ENCODE results near the gene USP22.

The USP22 gene

DNA sequence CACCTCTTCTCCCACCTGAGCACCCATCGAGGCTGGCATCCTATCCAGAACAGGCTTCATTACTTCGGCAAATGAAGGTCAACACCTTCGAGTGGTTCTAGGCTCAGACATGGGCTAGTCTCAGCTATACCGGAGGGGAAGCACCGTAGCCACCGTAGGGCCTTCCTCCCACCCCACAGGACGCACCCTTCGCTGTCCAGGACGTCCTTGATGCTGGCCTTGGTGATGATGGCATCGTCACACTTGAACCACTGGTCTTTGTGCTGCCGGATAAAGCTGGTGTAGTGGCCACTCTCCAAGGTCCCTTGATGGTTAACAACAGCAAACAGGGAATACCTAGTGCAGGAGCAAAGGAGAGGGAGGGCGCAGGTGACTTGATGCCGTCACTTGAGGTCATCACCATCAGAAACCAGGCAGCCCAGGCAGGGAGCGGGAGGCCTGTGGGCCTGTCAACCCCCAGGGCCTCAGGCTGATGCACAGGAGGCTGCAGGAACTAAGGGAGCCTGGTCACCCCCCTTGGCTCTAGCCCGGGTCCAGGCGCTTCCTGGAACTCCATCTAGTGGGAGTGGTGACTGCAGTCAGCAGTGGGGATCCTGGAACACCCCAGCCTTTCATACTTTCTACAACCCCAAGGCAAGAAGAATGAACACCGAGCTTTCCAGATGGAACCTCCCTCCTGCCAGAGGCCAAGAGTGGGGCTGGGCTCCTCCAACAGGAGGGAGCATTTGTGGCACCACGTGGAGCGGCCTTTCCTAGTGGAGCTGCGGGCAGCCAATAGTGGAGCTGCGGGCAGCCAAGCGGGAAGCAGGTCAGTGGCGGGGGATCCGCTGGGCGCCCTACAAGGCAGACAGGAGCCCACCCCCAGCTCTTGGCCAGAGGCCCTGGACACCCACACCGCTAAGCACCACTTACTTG lies 38.5 kb downstream of the USP22 start:
- no peaks in the 10 kb centered on the region for H3K4me1 ChIP-seq (ENCODE audit: insufficient read depth, poor library complexity, severe bottlenecking)
- no peak for DNase-seq (ENCODE audit: low spot score)
- H3K9me3 ChIP-seq (ENCODE audit: severe bottlenecking): no peaks in the 10 kb centered on the region
- no peak overlapping the region for H3K4me3 ChIP-seq (ENCODE audit: severe bottlenecking)
- no peak overlapping the region for H3K27ac ChIP-seq (ENCODE audit: poor library complexity, severe bottlenecking)
- peaks cover 87% of the 10 kb centered on the region for H3K36me3 ChIP-seq (ENCODE audit: low read depth)
- TF ChIP-seq CTCF (IDR thresholded peaks at IDR 0.05; ENCODE audit: poor library complexity, severe bottlenecking): no peak
- no peak for ATAC-seq (ENCODE audit: low read depth)
- no peaks in the 10 kb centered on the region for H3K27me3 ChIP-seq (ENCODE audit: insufficient read depth, poor library complexity, severe bottlenecking)

DNA sequence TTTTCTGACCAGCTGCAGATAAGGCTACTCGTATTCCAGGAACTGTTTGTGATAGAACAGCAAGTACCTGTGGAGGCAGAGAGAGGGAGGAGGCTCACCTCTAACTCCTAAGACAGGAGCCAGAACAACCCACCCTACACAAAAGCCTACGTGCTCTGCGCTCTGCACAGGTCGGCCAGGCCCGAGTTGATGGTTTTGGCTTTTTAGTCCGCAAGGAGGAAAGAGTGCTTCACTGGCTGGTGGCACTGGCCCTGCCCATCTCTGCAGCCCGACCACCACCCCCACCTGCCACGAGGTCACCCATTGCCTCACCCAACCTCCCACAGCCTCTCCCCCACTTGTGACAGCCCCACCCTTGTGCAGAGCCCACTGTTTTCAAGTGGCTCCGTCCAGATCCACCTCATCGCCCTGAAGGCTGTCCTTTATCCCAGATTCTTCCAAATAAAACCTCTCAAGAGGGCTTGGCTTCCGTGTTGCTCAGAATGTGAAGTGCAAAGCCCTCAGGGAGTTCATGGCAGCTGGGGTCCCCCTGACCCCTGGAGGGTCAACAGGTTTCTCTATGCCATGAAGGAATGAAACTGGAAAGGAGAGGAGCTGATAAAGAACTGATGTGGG lies 39.7 kb downstream of the USP22 start:
- Histone ChIP-seq H3K9me3 (ENCODE audit: severe bottlenecking) (no peaks in the 10 kb centered on the region), H3K36me3 (ENCODE audit: low read depth) (peaks cover 77% of the 10 kb centered on the region), H3K4me1 (ENCODE audit: insufficient read depth, poor library complexity, severe bottlenecking) (no peaks in the 10 kb centered on the region), H3K4me3 (ENCODE audit: severe bottlenecking) (no peak overlapping the region), H3K27me3 (ENCODE audit: insufficient read depth, poor library complexity, severe bottlenecking) (no peaks in the 10 kb centered on the region), H3K27ac (ENCODE audit: poor library complexity, severe bottlenecking) (no peak overlapping the region)
- DNase-seq (ENCODE audit: low spot score): no peak
- no peak for TF ChIP-seq CTCF (IDR thresholded peaks at IDR 0.05; ENCODE audit: poor library complexity, severe bottlenecking)
- ATAC-seq (ENCODE audit: low read depth): no peak

- Histone ChIP-seq H3K36me3 (ENCODE audit: low read depth) (peaks cover 71% of the 10 kb centered on the region), H3K27me3 (ENCODE audit: insufficient read depth, poor library complexity, severe bottlenecking) (no peaks in the 10 kb centered on the region)
These were observed 40.4 kb downstream of the USP22 start for GRCh38 chr17:21002309-21003006.

GRCh38 chr17:21001813-21002221 lies 41.0 kb downstream of the USP22 start:
- H3K36me3 ChIP-seq (ENCODE audit: low read depth): peaks cover 64% of the 10 kb centered on the region
- no peaks in the 10 kb centered on the region for H3K4me1 ChIP-seq (ENCODE audit: insufficient read depth, poor library complexity, severe bottlenecking)
- H3K4me3 ChIP-seq (ENCODE audit: severe bottlenecking): no peak overlapping the region
- no peak overlapping the region for H3K27ac ChIP-seq (ENCODE audit: poor library complexity, severe bottlenecking)
- H3K27me3 ChIP-seq (ENCODE audit: insufficient read depth, poor library complexity, severe bottlenecking): no peaks in the 10 kb centered on the region
- no peak for DNase-seq (ENCODE audit: low spot score)
- no peaks in the 10 kb centered on the region for H3K9me3 ChIP-seq (ENCODE audit: severe bottlenecking)
- TF ChIP-seq CTCF (IDR thresholded peaks at IDR 0.05; ENCODE audit: poor library complexity, severe bottlenecking): no peak
- no peak for ATAC-seq (ENCODE audit: low read depth)

More at GRCh38 chr17:21002309-21003006, 40.4 kb downstream of the USP22 start:
- no peak for ATAC-seq (ENCODE audit: low read depth)
- H3K4me1 ChIP-seq (ENCODE audit: insufficient read depth, poor library complexity, severe bottlenecking): no peaks in the 10 kb centered on the region
- TF ChIP-seq CTCF (IDR thresholded peaks at IDR 0.05; ENCODE audit: poor library complexity, severe bottlenecking): no peak
- no peak overlapping the region for H3K27ac ChIP-seq (ENCODE audit: poor library complexity, severe bottlenecking)
- DNase-seq (ENCODE audit: low spot score): no peak
- H3K4me3 ChIP-seq (ENCODE audit: severe bottlenecking): no peak overlapping the region
- H3K9me3 ChIP-seq (ENCODE audit: severe bottlenecking): no peaks in the 10 kb centered on the region

Measured in RWPE2 (cell line).